Cerebellar nuclear complex (tissue), 1 donor: ENCODE data around the gene TMEM135.
"Not testable (repeated sequence)": the region's sequence is repeated elsewhere in the genome, so short reads cannot be mapped to it uniquely, and the experiment has no call there.

Source experiments
- DNase-seq, 2 experiments: peaks; one replicate each; lab custom pipeline; 2025; lab: John Stamatoyannopoulos, UW

TMEM135 gene

GRCh38 chr11:87081358-87081757 lies 43.6 kb downstream of the TMEM135 start:
- DNase-seq: no peak

- DNase-seq: no peak
Measured at GRCh38 chr11:87082590-87082989, 44.9 kb downstream of the TMEM135 start.

GRCh38 chr11:87083029-87083428 lies 45.3 kb downstream of the TMEM135 start:
- no peak for DNase-seq

- DNase-seq: no peak
Measured at GRCh38 chr11:87092159-87092558, 54.4 kb downstream of the TMEM135 start.

- DNase-seq: no peak
Measured at GRCh38 chr11:87092567-87092966, 54.8 kb downstream of the TMEM135 start.

GRCh38 chr11:87097582-87097981 lies 59.8 kb downstream of the TMEM135 start:
- DNase-seq: no peak

GRCh38 chr11:87101956-87102580 lies 64.3 kb downstream of the TMEM135 start:
- DNase-seq: no peak

- DNase-seq: not testable (repeated sequence)
Measured at GRCh38 chr11:87105826-87106225, 68.1 kb downstream of the TMEM135 start.

GRCh38 chr11:87107379-87107778 lies 69.6 kb downstream of the TMEM135 start:
- not testable (repeated sequence) for DNase-seq

- no peak for DNase-seq
Measured at GRCh38 chr11:87110443-87111131, 72.9 kb downstream of the TMEM135 start.

GRCh38 chr11:87114093-87114492 lies 76.4 kb downstream of the TMEM135 start:
- DNase-seq: no peak

- DNase-seq: no peak
Measured at GRCh38 chr11:87116185-87116584, 78.5 kb downstream of the TMEM135 start.

GRCh38 chr11:87120937-87121336 lies 83.2 kb downstream of the TMEM135 start:
- DNase-seq: no peak

- no peak for DNase-seq
Measured at GRCh38 chr11:87122852-87123251, 85.1 kb downstream of the TMEM135 start.

GRCh38 chr11:87125257-87125656 lies 87.5 kb downstream of the TMEM135 start:
- no peak for DNase-seq

- DNase-seq: no peak
Measured at GRCh38 chr11:87127101-87127500, 89.4 kb downstream of the TMEM135 start.

GRCh38 chr11:87128372-87128771 lies 90.6 kb downstream of the TMEM135 start:
- DNase-seq: no peak

- DNase-seq: no peak
Measured at GRCh38 chr11:87134524-87135106, 96.9 kb downstream of the TMEM135 start.

- DNase-seq: no peak
Measured at GRCh38 chr11:87136236-87136635, 98.5 kb downstream of the TMEM135 start.

GRCh38 chr11:87137711-87138110 lies 100.0 kb downstream of the TMEM135 start:
- DNase-seq: no peak

GRCh38 chr11:87139475-87139874 lies 101.7 kb downstream of the TMEM135 start:
- DNase-seq: no peak

GRCh38 chr11:87141322-87141721 lies 103.6 kb downstream of the TMEM135 start:
- DNase-seq: no peak

GRCh38 chr11:87141980-87142514 lies 104.3 kb downstream of the TMEM135 start:
- DNase-seq: no peak
